HEK293 (cell line): ENCODE data around the gene IDUA.

Experiments
- CTCF ChIP-seq: fragments of 450-650 bp; formaldehyde crosslinking; IDR thresholded peaks from 2 replicates; pipeline ENCODE4 v1.5.1; 2016; ENCODE audit warnings: missing biosample characterization, missing genetic modification characterization
- GLI2 ChIP-seq: fragments of 450-650 bp; formaldehyde crosslinking; IDR thresholded peaks from 2 replicates; pipeline ENCODE4; 2017; ENCODE audit warnings: missing biosample characterization, missing genetic modification characterization, low read depth, borderline replicate concordance
- REST ChIP-seq: fragments of 450-650 bp; formaldehyde crosslinking; IDR thresholded peaks from 2 replicates; pipeline ENCODE4 v1.5.1; 2016; ENCODE audit warnings: missing biosample characterization, missing genetic modification characterization
- YY1 ChIP-seq: fragments of 450-650 bp; formaldehyde crosslinking; IDR thresholded peaks from 2 replicates; pipeline ENCODE4 v1.5.1; 2018; ENCODE audit warnings: missing biosample characterization, missing genetic modification characterization
- ZNF138 ChIP-seq: fragments of 450-650 bp; formaldehyde crosslinking; IDR thresholded peaks from 2 replicates; pipeline ENCODE4 v1.5.1; 2016; ENCODE audit warnings: missing biosample characterization, missing genetic modification characterization, borderline replicate concordance
- ZNF184 ChIP-seq: fragments of 450-650 bp; IDR thresholded peaks from 2 replicates; pipeline ENCODE4 v1.5.1; 2018; ENCODE audit warnings: missing biosample characterization, mild to moderate bottlenecking, missing genetic modification characterization
- ZNF24 ChIP-seq: fragments of 450-650 bp; formaldehyde crosslinking; IDR thresholded peaks from 2 replicates; pipeline ENCODE4 v1.5.1; 2016; ENCODE audit warnings: missing biosample characterization, missing genetic modification characterization
- ZNF274 ChIP-seq, 2 experiments: fragments of 200-500 bp in 1 of 2; fragments of 450-650 bp in 1 of 2; sonication (Bioruptor generic) in 1 of 2; formaldehyde crosslinking in 1 of 2; IDR thresholded peaks; 2 replicates each; pipeline versions ENCODE4 v1.5.1 to v1.6.1; 2014 to 2016; ENCODE audit warnings: borderline replicate concordance in 1 of 2, inconsistent platforms in 1 of 2, low read length in 1 of 2, missing biosample characterization in 1 of 2, missing genetic modification characterization in 1 of 2
- ZNF449 ChIP-seq: fragments of 450-650 bp; formaldehyde crosslinking; IDR thresholded peaks from 2 replicates; pipeline ENCODE4 v1.5.1; 2017; ENCODE audit warnings: missing biosample characterization, mild to moderate bottlenecking, missing genetic modification characterization, moderate library complexity
- ZNF510 ChIP-seq: fragments of 450-650 bp; formaldehyde crosslinking; IDR thresholded peaks from 2 replicates; pipeline ENCODE4 v1.5.1; 2018; ENCODE audit warnings: mild to moderate bottlenecking, missing genetic modification characterization, missing biosample characterization; ENCODE audit not compliant: insufficient replicate concordance
- ZNF670 ChIP-seq: fragments of 450-650 bp; formaldehyde crosslinking; IDR thresholded peaks from 2 replicates; pipeline ENCODE4 v1.5.1; 2016; ENCODE audit warnings: missing biosample characterization, missing genetic modification characterization, low read depth
- ZNF707 ChIP-seq: fragments of 450-650 bp; formaldehyde crosslinking; IDR thresholded peaks from 2 replicates; pipeline ENCODE4 v1.5.1; 2016; ENCODE audit warnings: missing biosample characterization, missing genetic modification characterization
- ZNF830 ChIP-seq: fragments of 450-650 bp; IDR thresholded peaks from 2 replicates; pipeline ENCODE4 v1.5.0; 2018; ENCODE audit warnings: missing biosample characterization, missing genetic modification characterization, low read depth, mild to moderate bottlenecking, moderate library complexity
- TF ChIP-seq, protein P1 (sequence below): fragments of 450-650 bp; formaldehyde crosslinking; IDR thresholded peaks from 2 replicates; pipeline ENCODE4 v1.5.1; 2016; ENCODE audit warnings: missing biosample characterization, missing genetic modification characterization

GRCh38 chr4:1032861-1033260 lies 46.0 kb downstream of the IDUA start:
- no peak for TF ChIP-seq CTCF (tag by site-specific recombination)
- TF ChIP-seq GLI2 (tag by site-specific recombination) = no peak
- no peak for TF ChIP-seq ZNF184 (tag by site-specific recombination)
- no peak for TF ChIP-seq ZNF707 (tag by site-specific recombination)
- no peak for TF ChIP-seq ZNF510 (tag by site-specific recombination)
- TF ChIP-seq YY1 (tag by site-specific recombination) = no peak
- no peak for TF ChIP-seq ZNF274 (IDR thresholded peaks at IDR 0.05; ENCODE audit: low read length)
- TF ChIP-seq ZNF274 (tag by site-specific recombination; IDR thresholded peaks at IDR 0.05; ENCODE audit: borderline replicate concordance) = no peak
- no peak for TF ChIP-seq ZNF24 (tag by site-specific recombination)
- TF ChIP-seq, protein P1, sequence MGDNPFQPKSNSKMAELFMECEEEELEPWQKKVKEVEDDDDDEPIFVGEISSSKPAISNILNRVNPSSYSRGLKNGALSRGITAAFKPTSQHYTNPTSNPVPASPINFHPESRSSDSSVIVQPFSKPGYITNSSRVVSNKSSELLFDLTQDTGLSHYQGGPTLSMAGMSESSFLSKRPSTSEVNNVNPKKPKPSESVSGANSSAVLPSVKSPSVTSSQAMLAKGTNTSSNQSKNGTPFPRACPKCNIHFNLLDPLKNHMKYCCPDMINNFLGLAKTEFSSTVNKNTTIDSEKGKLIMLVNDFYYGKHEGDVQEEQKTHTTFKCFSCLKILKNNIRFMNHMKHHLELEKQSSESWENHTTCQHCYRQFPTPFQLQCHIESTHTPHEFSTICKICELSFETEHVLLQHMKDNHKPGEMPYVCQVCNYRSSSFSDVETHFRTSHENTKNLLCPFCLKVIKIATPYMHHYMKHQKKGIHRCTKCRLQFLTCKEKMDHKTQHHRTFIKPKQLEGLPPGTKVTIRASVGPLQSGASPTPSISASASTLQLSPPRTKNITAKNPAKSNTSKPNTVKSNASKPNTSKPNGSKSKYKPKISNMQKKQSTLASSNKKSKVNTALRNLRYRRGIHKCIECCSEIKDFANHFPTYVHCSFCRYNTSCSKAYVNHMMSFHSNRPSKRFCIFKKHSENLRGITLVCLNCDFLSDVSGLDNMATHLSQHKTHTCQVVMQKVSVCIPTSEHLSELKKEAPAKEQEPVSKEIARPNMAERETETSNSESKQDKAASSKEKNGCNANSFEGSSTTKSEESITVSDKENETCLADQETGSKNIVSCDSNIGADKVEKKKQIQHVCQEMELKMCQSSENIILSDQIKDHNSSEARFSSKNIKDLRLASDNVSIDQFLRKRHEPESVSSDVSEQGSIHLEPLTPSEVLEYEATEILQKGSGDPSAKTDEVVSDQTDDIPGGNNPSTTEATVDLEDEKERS (tag by site-specific recombination) = no peak
- no peak for TF ChIP-seq ZNF830 (tag by site-specific recombination)
- TF ChIP-seq ZNF138 (tag by site-specific recombination) = no peak
- TF ChIP-seq REST (tag by site-specific recombination) = no peak
- TF ChIP-seq ZNF670 (tag by site-specific recombination) = no peak
- no peak for TF ChIP-seq ZNF449 (tag by site-specific recombination)
